KG1 (cell line): ENCODE results near the gene ERC2.

Experiments used
- DNase-seq: peaks from one replicate; lab custom pipeline; 2025; lab: John Stamatoyannopoulos, UW

Gene ERC2

GRCh38 chr3:56366641-56367162, 101.6 kb downstream of the ERC2 start:
- no peak for DNase-seq

- no peak for DNase-seq
These were observed 102.2 kb downstream of the ERC2 start for GRCh38 chr3:56365905-56366640.

GRCh38 chr3:56364665-56365064, 103.6 kb downstream of the ERC2 start:
- DNase-seq, result no peak

- no peak for DNase-seq
These were observed 104.5 kb downstream of the ERC2 start for GRCh38 chr3:56363720-56364119.

- no peak for DNase-seq
These were observed 106.5 kb downstream of the ERC2 start for GRCh38 chr3:56361731-56362130.

GRCh38 chr3:56357266-56357665, 111.0 kb downstream of the ERC2 start:
- no peak for DNase-seq

GRCh38 chr3:56356808-56357207, 111.5 kb downstream of the ERC2 start:
- DNase-seq, result no peak

GRCh38 chr3:56355570-56356185, 112.6 kb downstream of the ERC2 start:
- no peak for DNase-seq

GRCh38 chr3:56351537-56351936, 116.7 kb downstream of the ERC2 start:
- no peak for DNase-seq

- DNase-seq, result no peak
These were observed 120.9 kb downstream of the ERC2 start for GRCh38 chr3:56347219-56347871.

- DNase-seq, result no peak
These were observed 125.8 kb downstream of the ERC2 start for GRCh38 chr3:56342475-56342874.

GRCh38 chr3:56339671-56340070, 128.6 kb downstream of the ERC2 start:
- no peak for DNase-seq

- DNase-seq, result no peak
These were observed 129.0 kb downstream of the ERC2 start for GRCh38 chr3:56339244-56339643.

GRCh38 chr3:56336023-56336422, 132.2 kb downstream of the ERC2 start:
- no peak for DNase-seq

- no peak for DNase-seq
These were observed 143.8 kb downstream of the ERC2 start for GRCh38 chr3:56324473-56324872.

GRCh38 chr3:56323986-56324420, 144.3 kb downstream of the ERC2 start:
- DNase-seq, result no peak

GRCh38 chr3:56322862-56323261, 145.4 kb downstream of the ERC2 start:
- DNase-seq, result no peak

GRCh38 chr3:56321892-56322291, 146.4 kb downstream of the ERC2 start:
- no peak for DNase-seq

- no peak for DNase-seq
These were observed 146.9 kb downstream of the ERC2 start for GRCh38 chr3:56321383-56321782.

- DNase-seq, result no peak
These were observed 147.4 kb downstream of the ERC2 start for GRCh38 chr3:56320883-56321282.

GRCh38 chr3:56318891-56319290, 149.4 kb downstream of the ERC2 start:
- no peak for DNase-seq

- DNase-seq, result no peak
These were observed 151.3 kb downstream of the ERC2 start for GRCh38 chr3:56316944-56317343.

- DNase-seq, result no peak
These were observed 153.4 kb downstream of the ERC2 start for GRCh38 chr3:56314842-56315241.
